HG02610 (cell line): ENCODE measurements around the gene FBN3.

Experiments used
- ATAC-seq: cut with Tn5 transposase; IDR thresholded peaks from one replicate; pipeline ENCODE4 v1.9.1; 2021; ENCODE audit warnings: mild to moderate bottlenecking, moderate library complexity; ENCODE audit not compliant: unreplicated experiment

FBN3 gene

DNA sequence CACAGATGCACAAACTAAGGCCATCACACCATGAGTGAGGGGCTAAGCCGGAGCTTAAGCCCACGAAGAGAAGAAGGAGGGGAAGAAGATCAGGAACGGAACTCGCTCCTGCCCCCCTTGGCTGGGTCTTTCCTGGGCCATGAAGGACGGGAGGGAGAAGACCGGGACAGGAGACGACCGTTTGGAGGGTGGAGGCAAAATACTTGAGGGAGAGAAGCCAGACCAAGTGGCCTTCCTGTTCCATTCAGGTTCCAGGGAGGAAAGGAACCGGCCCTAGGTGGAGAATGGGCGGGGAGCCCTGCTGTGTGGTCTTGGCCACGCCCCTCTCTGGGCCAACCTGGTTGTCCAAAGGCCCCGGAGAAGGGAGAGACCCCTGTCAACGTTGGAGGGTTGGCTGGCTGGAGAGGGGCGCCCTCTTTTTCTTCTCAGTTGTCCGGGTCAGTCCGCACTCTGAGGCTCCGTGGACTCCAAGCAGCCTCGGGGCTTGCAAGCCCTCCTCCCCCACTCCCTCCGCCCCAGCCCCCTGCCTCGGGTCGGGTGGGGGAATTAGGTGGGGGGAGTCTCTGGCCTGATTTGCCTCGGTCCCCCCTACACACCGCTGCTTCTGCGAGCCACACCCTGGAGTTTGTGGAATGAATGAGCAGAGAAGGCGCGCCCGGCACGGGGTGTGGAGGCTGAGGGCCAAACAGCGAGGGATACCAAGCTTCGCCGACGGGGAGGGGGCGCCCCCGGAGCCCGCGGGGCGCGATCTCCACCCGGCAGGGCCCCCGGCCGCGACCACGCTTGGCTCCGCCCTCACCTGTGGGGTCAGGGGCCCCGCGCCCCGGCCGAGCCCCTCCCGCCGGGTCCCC, 757 bp downstream of the FBN3 start:
- ATAC-seq = no peak

DNA sequence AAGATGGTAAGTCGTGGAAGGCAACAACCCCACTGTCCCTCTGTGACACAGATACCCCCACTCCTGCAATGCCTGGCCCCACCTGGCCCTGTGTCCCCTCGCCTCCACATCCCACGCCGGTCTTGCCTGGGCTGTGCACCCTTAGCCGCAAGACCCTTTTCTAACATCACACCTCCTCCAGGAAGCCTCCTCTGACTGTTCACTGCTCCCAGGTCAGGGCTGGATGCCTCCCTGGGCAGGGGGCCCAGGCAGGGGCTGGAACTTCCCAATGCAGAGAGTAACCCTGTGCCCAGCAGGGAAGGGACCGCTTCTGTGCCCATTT, 1.3 kb downstream of the FBN3 start:
- no peak for ATAC-seq

GRCh38 chr19:8147582-8147978, 1.8 kb downstream of the FBN3 start:
- ATAC-seq = no peak

DNA sequence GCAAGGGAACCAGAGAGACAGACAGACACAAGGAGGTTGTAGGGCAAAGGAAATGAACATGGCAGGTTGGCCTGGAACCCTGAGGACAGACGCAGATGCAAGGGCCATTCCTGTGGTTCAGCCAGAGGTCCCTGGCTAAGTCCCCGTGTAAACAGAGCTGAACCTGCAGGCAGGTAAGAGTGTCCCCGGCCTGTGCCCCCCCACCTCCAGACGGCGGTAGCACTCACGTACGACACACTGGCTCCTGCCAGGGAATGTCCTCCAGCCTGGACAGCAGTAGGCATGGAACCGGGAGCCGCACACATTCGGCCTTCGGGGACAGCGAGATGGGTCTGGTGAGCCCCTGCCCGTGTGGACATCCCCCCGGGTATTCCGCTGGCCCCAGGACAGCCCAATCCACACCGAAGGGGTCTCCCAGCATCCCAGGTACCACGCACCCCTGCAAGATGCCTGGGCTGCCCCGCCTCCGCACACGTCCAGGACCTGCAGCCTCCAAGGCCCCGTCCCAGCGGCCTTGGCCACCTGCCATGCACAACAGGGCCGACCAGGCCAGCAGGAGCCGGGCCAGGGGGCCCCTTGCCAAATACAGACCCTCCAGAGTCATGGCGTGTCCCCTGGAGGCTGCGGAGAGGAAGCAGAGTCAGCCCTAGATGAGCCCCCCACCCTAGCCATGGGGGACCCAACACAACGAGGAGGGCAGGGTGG, 2.4 kb downstream of the FBN3 start:
- ATAC-seq = no peak

DNA sequence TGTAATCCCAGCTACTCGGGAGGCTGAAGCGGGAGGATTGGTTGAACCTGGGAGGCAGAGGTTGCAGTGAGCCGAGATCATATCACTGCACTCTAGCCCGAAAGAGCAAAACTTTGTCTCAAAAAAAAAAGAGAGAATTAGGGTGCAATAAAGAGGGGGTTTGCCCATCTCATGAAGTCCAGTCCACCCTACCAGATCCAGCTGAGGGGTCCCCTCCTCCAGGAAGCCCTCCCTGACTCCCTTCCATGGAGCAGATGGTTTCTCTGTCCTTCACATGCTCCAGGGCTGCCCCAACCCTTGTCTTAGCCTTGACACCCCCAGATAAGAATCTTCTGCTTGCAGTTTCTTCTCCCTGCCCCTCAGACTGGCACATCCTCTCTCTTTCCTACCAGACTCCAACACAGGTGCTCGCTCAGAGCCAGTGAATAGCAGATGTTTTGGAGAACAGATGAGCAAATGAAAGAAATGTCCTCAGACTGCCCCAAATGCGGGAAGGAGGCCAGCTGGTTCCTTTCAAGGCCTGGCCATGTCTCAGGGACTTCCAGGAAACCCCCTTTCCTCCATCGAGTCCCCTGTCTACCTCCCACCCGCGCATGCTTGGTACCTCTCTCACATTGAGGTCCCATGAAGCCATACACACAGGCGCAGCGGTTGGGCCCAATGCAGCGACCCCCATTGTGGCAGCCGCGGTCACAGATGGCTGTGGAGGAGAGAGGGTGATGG, 5.0 kb downstream of the FBN3 start:
- no peak for ATAC-seq

GRCh38 chr19:8143041-8143440, 6.4 kb downstream of the FBN3 start:
- no peak for ATAC-seq

DNA sequence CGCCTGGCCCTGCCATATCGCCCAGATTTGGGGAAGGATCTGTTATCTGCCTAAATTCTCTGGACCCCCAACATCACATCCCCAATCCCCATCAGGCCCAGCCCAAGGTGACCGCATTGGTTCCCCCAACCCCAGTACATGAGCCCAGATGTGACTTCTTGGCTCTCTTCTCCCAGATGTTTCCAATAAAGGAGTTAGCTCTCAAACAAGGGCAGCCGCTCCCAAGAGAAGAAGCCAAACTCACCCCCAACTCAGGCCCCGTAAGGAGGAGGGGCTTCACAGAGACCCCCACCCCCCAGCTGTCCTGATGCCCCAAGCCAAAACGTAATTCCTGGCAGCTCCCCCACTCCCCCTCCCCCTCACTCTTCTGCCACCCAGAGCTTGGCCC, 6.9 kb downstream of the FBN3 start:
- no peak for ATAC-seq

- no peak for ATAC-seq
Measured at GRCh38 chr19:8141726-8142512, 7.5 kb downstream of the FBN3 start.

DNA sequence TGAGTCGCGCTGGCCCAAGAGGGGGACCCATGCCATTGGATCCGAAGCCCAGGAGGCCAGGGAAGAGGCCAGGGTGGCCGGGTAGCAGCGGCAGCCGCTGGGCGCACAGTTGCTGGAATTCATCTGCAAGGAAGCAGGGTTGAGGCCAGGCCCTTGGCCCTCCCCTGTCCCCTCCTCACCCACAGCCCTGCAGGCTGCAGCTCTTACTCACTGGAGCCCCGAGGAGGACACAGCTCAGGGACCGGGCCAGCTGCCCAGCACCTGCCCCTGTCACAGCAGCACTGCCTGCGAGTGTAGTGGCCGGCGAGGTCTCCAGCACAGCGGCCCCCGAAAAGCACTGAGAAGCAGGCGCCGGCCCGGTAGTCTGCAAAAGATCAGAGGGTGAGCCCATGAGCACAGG, 11.2 kb downstream of the FBN3 start:
- ATAC-seq = no peak

DNA sequence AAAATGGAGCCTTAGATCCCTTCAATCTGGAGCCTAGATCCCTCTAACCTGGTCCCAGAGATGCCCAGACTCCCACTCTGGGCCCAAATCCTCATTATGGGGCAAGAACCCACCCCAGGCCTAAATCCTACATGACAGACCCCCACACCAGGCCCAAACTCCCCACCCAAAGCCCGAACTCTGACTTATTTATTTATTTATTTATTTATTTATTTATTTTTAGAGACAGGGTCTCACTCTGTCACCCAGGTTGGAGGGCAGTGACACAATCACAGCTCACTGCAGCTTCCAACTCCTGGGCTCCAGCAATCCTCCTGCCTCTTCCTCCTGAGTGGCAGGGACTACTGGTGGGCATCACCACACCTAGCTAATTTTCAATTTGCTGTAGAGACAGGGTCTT, 12.0 kb downstream of the FBN3 start:
- ATAC-seq = no peak

- ATAC-seq = no peak
Measured at GRCh38 chr19:8135946-8136618, 13.3 kb downstream of the FBN3 start.

GRCh38 chr19:8132858-8133458, 16.4 kb downstream of the FBN3 start:
- ATAC-seq = no peak

- no peak for ATAC-seq
Measured at GRCh38 chr19:8131517-8131916, 17.9 kb downstream of the FBN3 start.

GRCh38 chr19:8129061-8129618, 20.3 kb downstream of the FBN3 start:
- no peak for ATAC-seq

DNA sequence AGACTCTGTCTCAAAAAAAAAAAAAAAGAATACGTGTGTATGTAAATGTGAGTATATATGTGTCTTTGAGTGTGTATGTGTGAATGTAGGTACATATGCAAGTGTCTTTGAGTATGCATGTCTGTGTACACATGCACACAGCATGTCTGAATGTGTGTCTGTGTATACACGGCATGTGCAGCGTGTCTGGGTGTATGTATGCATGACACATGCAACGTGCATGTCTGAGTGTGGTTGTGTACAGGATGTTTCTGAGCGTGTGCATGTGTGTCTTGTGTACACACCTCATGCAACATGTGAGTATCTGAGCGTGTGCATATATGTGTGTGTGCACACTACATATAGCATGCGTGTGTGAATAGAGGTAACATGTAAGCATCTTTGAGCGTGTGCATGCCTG, 20.8 kb downstream of the FBN3 start:
- no peak for ATAC-seq

DNA sequence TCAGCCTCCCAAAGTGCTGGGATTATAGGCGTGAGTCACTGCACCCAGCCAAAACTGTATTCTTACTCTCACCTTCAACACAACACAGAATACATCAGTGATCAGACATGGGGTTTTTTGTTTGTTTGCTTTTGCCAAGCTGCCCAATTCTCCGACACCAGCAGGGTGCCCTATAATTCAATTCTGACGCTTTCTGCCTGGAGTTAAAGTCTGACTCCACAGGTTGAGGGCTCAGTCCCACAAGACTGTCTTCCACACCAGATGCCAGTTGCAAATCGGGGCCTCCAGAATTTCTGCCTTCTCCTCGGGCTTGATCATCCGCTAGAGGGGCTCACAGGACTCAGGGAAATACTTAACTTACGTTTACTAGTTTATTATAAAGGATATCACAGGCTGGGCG, 22.1 kb downstream of the FBN3 start:
- no peak for ATAC-seq

DNA sequence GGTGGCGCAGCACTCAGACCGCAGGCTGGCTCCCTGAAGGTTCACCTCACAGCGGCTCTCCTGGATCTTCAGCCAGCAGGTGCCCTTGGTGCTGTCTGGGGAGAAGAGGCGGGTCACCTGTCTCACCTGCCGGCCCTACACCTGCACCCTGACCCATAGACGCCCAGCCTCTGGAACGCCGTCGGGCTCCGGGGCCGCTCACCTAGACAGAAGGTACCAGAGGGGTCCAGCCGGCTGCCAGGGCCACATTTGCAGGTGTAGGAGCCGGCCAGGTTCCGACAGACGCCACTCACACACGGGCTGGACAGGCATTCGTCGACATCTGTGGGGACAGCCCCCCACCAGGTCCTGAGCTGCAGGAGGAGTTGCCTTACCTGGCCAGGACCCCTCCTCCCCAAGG, 22.9 kb downstream of the FBN3 start:
- no peak for ATAC-seq

DNA sequence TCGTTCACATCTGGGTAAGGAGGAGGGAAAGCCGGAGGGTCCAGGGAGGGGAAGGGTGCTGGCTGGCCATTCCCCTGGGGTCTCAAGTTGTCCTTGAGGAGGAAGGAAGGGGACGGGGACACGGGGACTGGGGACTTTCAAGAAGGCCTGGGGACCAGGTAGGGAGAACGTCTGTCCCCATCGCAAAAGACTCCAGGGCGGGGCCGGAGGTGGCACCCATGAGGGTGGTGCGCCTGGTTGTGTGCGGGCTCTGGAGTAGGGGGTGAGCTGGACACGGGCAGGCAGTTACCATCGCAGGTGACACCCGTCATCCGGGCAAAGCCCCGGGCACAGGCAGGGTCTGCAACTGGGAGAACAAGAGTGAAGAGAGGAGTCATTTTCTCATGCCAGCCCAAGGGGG, 23.4 kb downstream of the FBN3 start:
- ATAC-seq = no peak

- ATAC-seq = no peak
Measured at GRCh38 chr19:8123683-8124082, 25.7 kb downstream of the FBN3 start.
